Motor neuron (in vitro differentiated cells): Measurements from ENCODE around the gene NFKBIZ. TPM values are rescaled to one million over a fixed set of nuclear protein-coding genes. Genes with fewer than 3 reads are reported as not detected.
A peak's percentile ranks its signal among the peaks of the same experiment; 100 is the strongest.
"Not testable (repeated sequence)": the region's sequence is repeated elsewhere in the genome, so short reads cannot be mapped to it uniquely, and the experiment has no call there.

Experiments
- ATAC-seq, 8 experiments: fragments of 200-7000 bp; cut with Tn5 transposase; replicated peaks in 6 of 8; 2 replicates each; pipeline ENCODE4 v1.8.0; 2021; ENCODE audit warnings: mild to moderate bottlenecking in 8 of 8, moderate library complexity in 8 of 8
- H3K27ac ChIP-seq, 2 donors: fragments of 250-450 bp; sonication (Bioruptor Pico); 2 replicates each; pipeline ENCODE4 v1.9.0; 2021; ENCODE audit warnings: antibody characterized with exemption in 2 of 2, mild to moderate bottlenecking in 2 of 2, moderate library complexity in 1 of 2
- H3K4me1 ChIP-seq, 2 donors: fragments of 250-450 bp; sonication (Bioruptor Pico); replicated peaks in 1 of 2; 2 replicates each; pipeline ENCODE4 v1.6.1; 2021; ENCODE audit warnings: antibody characterized with exemption in 2 of 2, mild to moderate bottlenecking in 2 of 2, moderate library complexity in 1 of 2
- H3K4me3 ChIP-seq, 5 donors: fragments of 250-450 bp; sonication (Bioruptor Pico); 2 replicates each; pipeline ENCODE4 v1.9.0; 2021; ENCODE audit warnings: antibody characterized with exemption in 5 of 5, mild to moderate bottlenecking in 5 of 5, moderate library complexity in 4 of 5
- WGBS, 10 experiments: fragments of 450-650 bp; shearing (Covaris generic); methylation state at CpG; one replicate each; pipeline ENCODE4 v1.0.0; 2022; 5-methylcytosine and 5-hydroxymethylcytosine counted together
- in situ Hi-C, 9 experiments: fragments of 400-800 bp; cut with MboI; loops; one replicate each; pipeline ENCODE4 v1.15.0; 2021; ENCODE audit warnings: low sequenced_read_pairs in 9 of 9, low pct_unique_long_range_greater_than_20kb in 2 of 9; ENCODE audit not compliant: unreplicated experiment in 9 of 9
- total RNA-seq, 8 experiments: library from RNA; unstranded; fragments of 300-600 nt; gene quantifications; 2 replicates each; pipeline versions ENCODE4 v1.2.3 to v1.2.4, GENCODE V29; 2022

The NFKBIZ gene
- total RNA-seq, 8 experiments from 2014 or later = 0.54 to 21.0 (median 6.3) TPM

- Histone ChIP-seq H3K4me3 (no peak overlapping the region), H3K4me1 (no peaks in the 10 kb centered on the region), H3K27ac (no peak overlapping the region)
- in situ Hi-C loops = no loop called here
- ATAC-seq = no peak
- 80 to 100% (median 95%) methylated on average over 1 to 4 of the region's 4 CpGs; no CpG with 5 or more reads in 1 of the 10 experiments for WGBS, 10 experiments
Measured at GRCh38 chr3:101858464-101859030, 9.2 kb downstream of the NFKBIZ start.

GRCh38 chr3:101859882-101860448, 10.7 kb downstream of the NFKBIZ start:
- no peak for ATAC-seq
- H3K4me1 ChIP-seq = no peaks in the 10 kb centered on the region
- no peak overlapping the region for H3K4me3 ChIP-seq
- no peak overlapping the region for H3K27ac ChIP-seq
- 90 to 100% (median 96%) methylated on average over 1 to 5 of the region's 5 CpGs; no CpG with 5 or more reads in 2 of the 10 experiments for WGBS, 10 experiments
- in situ Hi-C loops = no loop called here

- Histone ChIP-seq H3K4me3 (no peak overlapping the region), H3K27ac (no peak overlapping the region), H3K4me1 (no peaks in the 10 kb centered on the region)
- in situ Hi-C loops = no loop called here
- ATAC-seq = peak in 3 of 8 experiments; percentile 8 to 53 (median 45)
- WGBS, 10 experiments = 30 to 100% (median 80%) methylated on average over 2 to 3 of the region's 3 CpGs
Measured at GRCh38 chr3:101861212-101861788, 12.0 kb downstream of the NFKBIZ start.

- 50 to 100% (median 78%) methylated on average over 1 to 4 of the region's 5 CpGs for WGBS, 10 experiments
- Histone ChIP-seq H3K4me3 (no peak overlapping the region), H3K27ac (no peak overlapping the region), H3K4me1 (no peaks in the 10 kb centered on the region)
- in situ Hi-C loops = no loop called here
- peak in 2 of 8 experiments; percentile 2 to 5 for ATAC-seq
Measured at GRCh38 chr3:101861789-101862415, 12.6 kb downstream of the NFKBIZ start.

- WGBS, 10 experiments = 79 to 100% (median 89%) methylated on average over 1 to 3 of the region's 3 CpGs; no CpG with 5 or more reads in 1 of the 10 experiments
- Histone ChIP-seq H3K27ac (no peak overlapping the region), H3K4me1 (peaks cover 0 to 2% of the 10 kb centered on the region in 2 donors), H3K4me3 (no peak overlapping the region)
- in situ Hi-C loops = no loop called here
- ATAC-seq = peak in 2 of 8 experiments; percentile 2 to 4
Measured at GRCh38 chr3:101862416-101863165, 13.3 kb downstream of the NFKBIZ start.

- in situ Hi-C loops, H3K27ac ChIP-seq, ATAC-seq, H3K4me1 ChIP-seq, H3K4me3 ChIP-seq: not testable (repeated sequence)
- 81 to 100% (median 98%) methylated on average over 2 to 7 of the region's 7 CpGs; no CpG with 5 or more reads in 2 of the 10 experiments for WGBS, 10 experiments
Measured at GRCh38 chr3:101864926-101865325, 15.6 kb downstream of the NFKBIZ start.

- in situ Hi-C loops = no loop called here
- WGBS, 10 experiments = 61 to 93% (median 84%) methylated on average over 2 to 5 of the region's 5 CpGs; no CpG with 5 or more reads in 1 of the 10 experiments
- ATAC-seq = no peak
- H3K4me1 ChIP-seq = peaks cover 0 to 3% of the 10 kb centered on the region in 2 donors
- H3K4me3 ChIP-seq = no peak overlapping the region
- no peak overlapping the region for H3K27ac ChIP-seq
Measured at GRCh38 chr3:101865751-101866509, 16.6 kb downstream of the NFKBIZ start.

GRCh38 chr3:101867511-101867910, 18.2 kb downstream of the NFKBIZ start:
- Histone ChIP-seq H3K27ac (no peak overlapping the region), H3K4me3 (no peak overlapping the region), H3K4me1 (peaks cover 0 to 3% of the 10 kb centered on the region in 2 donors)
- no peak for ATAC-seq
- in situ Hi-C loops = no loop called here

- no peak overlapping the region for H3K27ac ChIP-seq
- no peak overlapping the region for H3K4me3 ChIP-seq
- H3K4me1 ChIP-seq = peaks cover 0 to 3% of the 10 kb centered on the region in 2 donors
- ATAC-seq = no peak
- WGBS, 10 experiments = no CpG with 5 or more reads among the region's 2 CpGs
- in situ Hi-C loops = no loop called here
Measured at GRCh38 chr3:101867996-101868395, 18.7 kb downstream of the NFKBIZ start.

- peak in 3 of 8 experiments; percentile 24 to 76 (median 48) for ATAC-seq
Measured at GRCh38 chr3:101868534-101869464, 19.5 kb downstream of the NFKBIZ start.

GRCh38 chr3:101870138-101870537, 20.8 kb downstream of the NFKBIZ start:
- 49 to 100% (median 91%) methylated on average over 1 to 5 of the region's 5 CpGs for WGBS, 10 experiments
- Histone ChIP-seq H3K27ac (no peak overlapping the region), H3K4me1 (peaks cover 0 to 3% of the 10 kb centered on the region in 2 donors), H3K4me3 (no peak overlapping the region)
- ATAC-seq = no peak
- in situ Hi-C loops = no loop called here

More at GRCh38 chr3:101868534-101869464, 19.5 kb downstream of the NFKBIZ start:
- no peak overlapping the region for H3K27ac ChIP-seq
- peaks cover 0 to 3% of the 10 kb centered on the region in 2 donors for H3K4me1 ChIP-seq
- in situ Hi-C loops = no loop called here
- 88 to 100% (median 95%) methylated on average over 2 to 12 of the region's 12 CpGs for WGBS, 10 experiments
- H3K4me3 ChIP-seq = no peak overlapping the region
